H9 (cell line): ENCODE measurements around the gene CADM4. TPM values are rescaled to one million over a fixed set of nuclear protein-coding genes. Genes with fewer than 3 reads are reported as not detected.

ENCODE experiments used
- DNase-seq: peaks from one replicate; pipeline ENCODE4 v3.0.0-alpha.2; 2017
- H2AFZ ChIP-seq: one replicate; pipeline ENCODE4 v1.6.1; 2013; ENCODE audit warnings: mild to moderate bottlenecking, low read length, control low read depth, moderate library complexity
- H2AK5ac ChIP-seq: 2 replicates; pipeline ENCODE4 v1.6.1; 2013; ENCODE audit warnings: low read length, control low read depth, mixed read lengths; ENCODE audit not compliant: insufficient read length
- H2BK120ac ChIP-seq: one replicate; pipeline ENCODE4 v1.6.1; 2013; ENCODE audit warnings: low read depth, mild to moderate bottlenecking, low read length, control low read depth, inconsistent platforms; ENCODE audit not compliant: poor library complexity, severe bottlenecking
- H2BK12ac ChIP-seq: 2 replicates; pipeline ENCODE4 v1.6.1; 2013; ENCODE audit warnings: low read length, control low read depth, mixed read lengths, low read depth; ENCODE audit not compliant: insufficient read length
- H2BK15ac ChIP-seq: 2 replicates; pipeline ENCODE4 v1.6.1; 2013; ENCODE audit warnings: low read depth, low read length, control low read depth
- H2BK20ac ChIP-seq: one replicate; pipeline ENCODE4 v1.6.1; 2013; ENCODE audit warnings: low read depth, mild to moderate bottlenecking, low read length, control low read depth, inconsistent platforms; ENCODE audit not compliant: poor library complexity, severe bottlenecking
- H2BK5ac ChIP-seq: 2 replicates; pipeline ENCODE4 v1.6.1; 2013; ENCODE audit warnings: low read length, control low read depth, mixed read lengths; ENCODE audit not compliant: insufficient read length
- H3K14ac ChIP-seq: 2 replicates; pipeline ENCODE4 v1.6.1; 2013; ENCODE audit warnings: low read length, control low read depth; ENCODE audit not compliant: insufficient read depth
- H3K18ac ChIP-seq: 2 replicates; pipeline ENCODE4 v1.6.1; 2013; ENCODE audit warnings: low read depth, mild to moderate bottlenecking, mixed read lengths, low read length, control low read depth; ENCODE audit not compliant: insufficient read length
- H3K23ac ChIP-seq: 2 replicates; pipeline ENCODE4 v1.6.1; 2013; ENCODE audit warnings: low read length, control low read depth, mixed read lengths, low read depth; ENCODE audit not compliant: insufficient read length
- H3K23me2 ChIP-seq: 2 replicates; pipeline ENCODE4 v1.6.1; 2013; ENCODE audit warnings: low read depth, mild to moderate bottlenecking, mixed read lengths, low read length, control low read depth; ENCODE audit not compliant: insufficient read length, poor library complexity, severe bottlenecking
- H3K27ac ChIP-seq: 2 replicates; pipeline ENCODE4 v1.5.1; 2013; ENCODE audit warnings: low read length, control low read depth, mixed read lengths, low read depth; ENCODE audit not compliant: insufficient read length
- H3K27me3 ChIP-seq: 2 replicates; pipeline ENCODE4 v1.6.1; 2013; ENCODE audit warnings: low read length, control low read depth, inconsistent platforms; ENCODE audit not compliant: insufficient read depth
- H3K4ac ChIP-seq: 2 replicates; pipeline ENCODE4 v1.6.1; 2013; ENCODE audit warnings: low read depth, mild to moderate bottlenecking, control low read depth, inconsistent platforms, low read length, moderate library complexity
- H3K4me1 ChIP-seq: 2 replicates; pipeline ENCODE4 v1.6.1; 2013; ENCODE audit warnings: low read length, control low read depth, inconsistent platforms; ENCODE audit not compliant: insufficient read depth
- H3K4me2 ChIP-seq: 2 replicates; pipeline ENCODE4 v1.6.1; 2013; ENCODE audit warnings: low read length, control low read depth, mixed read lengths; ENCODE audit not compliant: insufficient read length, insufficient read depth
- H3K56ac ChIP-seq: 2 replicates; pipeline ENCODE4 v1.6.1; 2013; ENCODE audit warnings: low read depth, mild to moderate bottlenecking, mixed read lengths, low read length, control low read depth; ENCODE audit not compliant: insufficient read length
- H3K79me1 ChIP-seq: 2 replicates; pipeline ENCODE4 v1.6.1; 2013; ENCODE audit warnings: low read depth, mild to moderate bottlenecking, moderate library complexity, low read length, control low read depth, inconsistent platforms; ENCODE audit not compliant: insufficient read depth, poor library complexity, severe bottlenecking
- H3K79me2 ChIP-seq: 2 replicates; pipeline ENCODE4 v1.6.1; 2013; ENCODE audit warnings: low read length, control low read depth, inconsistent platforms; ENCODE audit not compliant: insufficient read depth
- H3K9ac ChIP-seq: 2 replicates; pipeline ENCODE4 v1.6.1; 2013; ENCODE audit warnings: low read length, control low read depth, mixed read lengths; ENCODE audit not compliant: insufficient read length; ENCODE audit errors: extremely low read depth
- H3K9me3 ChIP-seq: one replicate; pipeline ENCODE4 v1.6.1; 2013; ENCODE audit warnings: low read depth, low read length, inconsistent platforms; ENCODE audit not compliant: control insufficient read depth
- H3T11ph ChIP-seq: one replicate; pipeline ENCODE4 v1.6.1; 2013; ENCODE audit warnings: mild to moderate bottlenecking, low read length, control low read depth, inconsistent platforms
- H4K20me1 ChIP-seq: one replicate; pipeline ENCODE4 v1.6.1; 2013; ENCODE audit not compliant: control insufficient read depth, insufficient read length, insufficient read depth
- H4K5ac ChIP-seq: 2 replicates; pipeline ENCODE4 v1.6.1; 2013; ENCODE audit warnings: low read depth, mild to moderate bottlenecking, mixed read lengths, low read length, control low read depth; ENCODE audit not compliant: insufficient read length
- H4K8ac ChIP-seq: replicated peaks from 2 replicates; pipeline ENCODE4 v1.6.1; 2013; ENCODE audit warnings: low read length, control low read depth, mixed read lengths, low read depth; ENCODE audit not compliant: insufficient read length
- H4K91ac ChIP-seq: 2 replicates; pipeline ENCODE4 v1.6.1; 2013; ENCODE audit warnings: low read depth, mild to moderate bottlenecking, moderate library complexity, mixed read lengths, low read length, control low read depth; ENCODE audit not compliant: insufficient read length
- H3K27ac Mint-ChIP-seq, 3 experiments: 2 replicates in 2 of 3; 3 replicates in 1 of 3; pipeline ENCODE4 v1.8.0; 2020 to 2021; ENCODE audit warnings: mixed read lengths in 3 of 3, mild to moderate bottlenecking in 1 of 3, moderate library complexity in 1 of 3
- H3K27me3 Mint-ChIP-seq: 2 replicates; pipeline ENCODE4 v1.8.0; 2021; ENCODE audit warnings: low read depth, mild to moderate bottlenecking, moderate library complexity, mixed read lengths
- H3K36me3 Mint-ChIP-seq, 3 experiments: 2 replicates in 2 of 3; 3 replicates in 1 of 3; pipeline ENCODE4 v1.8.0; 2020 to 2021; ENCODE audit warnings: low read depth in 3 of 3, mixed read lengths in 3 of 3; ENCODE audit not compliant: insufficient read depth in 1 of 3
- H3K4me1 Mint-ChIP-seq, 2 experiments: 2 replicates each; pipeline ENCODE4 v1.8.0; 2020; ENCODE audit warnings: mixed read lengths in 2 of 2
- H3K4me3 Mint-ChIP-seq, 2 experiments: 2 replicates in 1 of 2; 3 replicates in 1 of 2; pipeline ENCODE4 v1.8.0; 2020 to 2021; ENCODE audit warnings: mild to moderate bottlenecking in 2 of 2, mixed read lengths in 2 of 2, moderate library complexity in 1 of 2
- H3K9me3 Mint-ChIP-seq, 2 experiments: 2 replicates in 1 of 2; 3 replicates in 1 of 2; pipeline ENCODE4 v1.8.0; 2020; ENCODE audit warnings: mild to moderate bottlenecking in 2 of 2, mixed read lengths in 2 of 2, moderate library complexity in 1 of 2
- WGBS: extraction: QIAGEN DNeasy Blood & Tissue Kit; methylation state at CpG from one replicate; pipeline ENCODE4 v1.1.7; 2013; ENCODE audit warnings: missing lambda C conversion rate, low lambda C conversion rate, mixed read lengths; ENCODE audit not compliant: insufficient read length; ENCODE audit errors: extremely low coverage; 5-methylcytosine and 5-hydroxymethylcytosine counted together
- total RNA-seq: library from RNA; stranded (reverse); gene quantifications from 2 replicates; pipeline ENCODE4 v1.2.1, GENCODE V29; 2021
- TF ChIP-seq, protein P1 (sequence below): fragments of 200-600 bp; sonication (generic); conservative IDR thresholded peaks from 3 replicates; pipeline ENCODE4 v1.8.0; 2021; ENCODE audit warnings: antibody characterized with exemption, mild to moderate bottlenecking

Gene CADM4
- total RNA-seq, 1 experiment from 2014 or later, result 10.2 TPM

DNA sequence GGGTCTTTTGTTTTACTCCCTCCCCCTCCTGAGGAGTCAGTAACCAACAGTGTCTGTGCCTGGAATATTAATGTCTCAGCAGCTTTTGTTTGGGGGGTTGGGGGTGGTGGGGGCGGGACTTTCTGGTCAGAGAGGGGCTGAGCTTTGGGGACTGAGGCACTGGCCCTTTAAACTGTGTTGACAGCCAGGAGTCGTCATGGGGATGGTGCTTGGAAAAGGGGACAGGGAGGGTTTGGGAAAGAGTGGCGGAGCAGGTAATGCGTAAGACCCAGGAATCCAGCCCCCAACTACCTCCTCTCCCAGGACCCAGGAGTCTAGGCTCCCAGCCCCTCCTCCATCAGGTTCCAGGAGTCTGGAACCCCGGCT is 5.2 kb downstream of the CADM4 start:
- Histone ChIP-seq H4K5ac (no peak overlapping the region), H3T11ph (no peak overlapping the region), H2BK5ac (no peak overlapping the region), H3K4ac (no peak overlapping the region), H3K4me1 (peaks cover 3% of the 10 kb centered on the region; the same call in 1 of the 2 replicates), H3K56ac (no peak overlapping the region), H4K8ac (no peak overlapping the region), H3K14ac (no peak overlapping the region), H2AFZ (no peak overlapping the region), H3K9ac (no peak overlapping the region), H2AK5ac (no peak overlapping the region), H3K23ac (no peak overlapping the region), H2BK12ac (no peak overlapping the region), H2BK120ac (no peak overlapping the region), H2BK20ac (no peak overlapping the region), H3K79me2 (no peaks in the 10 kb centered on the region), H4K91ac (no peak overlapping the region), H4K20me1 (no peaks in the 10 kb centered on the region), H3K23me2 (peaks cover 18% of the 10 kb centered on the region), H3K18ac (peak overlapping the region; percentile 25), H3K27ac (no peak overlapping the region), H3K79me1 (no peaks in the 10 kb centered on the region), H3K27me3 (peaks cover 13% of the 10 kb centered on the region; the same call in 1 of the 2 replicates), H3K9me3 (no peaks in the 10 kb centered on the region), H2BK15ac (no peak overlapping the region), H3K4me2 (peak overlapping the region; percentile 63)
- peaks cover 62% of the 10 kb centered on the region for H3K27me3 Mint-ChIP-seq
- TF ChIP-seq, protein P1, sequence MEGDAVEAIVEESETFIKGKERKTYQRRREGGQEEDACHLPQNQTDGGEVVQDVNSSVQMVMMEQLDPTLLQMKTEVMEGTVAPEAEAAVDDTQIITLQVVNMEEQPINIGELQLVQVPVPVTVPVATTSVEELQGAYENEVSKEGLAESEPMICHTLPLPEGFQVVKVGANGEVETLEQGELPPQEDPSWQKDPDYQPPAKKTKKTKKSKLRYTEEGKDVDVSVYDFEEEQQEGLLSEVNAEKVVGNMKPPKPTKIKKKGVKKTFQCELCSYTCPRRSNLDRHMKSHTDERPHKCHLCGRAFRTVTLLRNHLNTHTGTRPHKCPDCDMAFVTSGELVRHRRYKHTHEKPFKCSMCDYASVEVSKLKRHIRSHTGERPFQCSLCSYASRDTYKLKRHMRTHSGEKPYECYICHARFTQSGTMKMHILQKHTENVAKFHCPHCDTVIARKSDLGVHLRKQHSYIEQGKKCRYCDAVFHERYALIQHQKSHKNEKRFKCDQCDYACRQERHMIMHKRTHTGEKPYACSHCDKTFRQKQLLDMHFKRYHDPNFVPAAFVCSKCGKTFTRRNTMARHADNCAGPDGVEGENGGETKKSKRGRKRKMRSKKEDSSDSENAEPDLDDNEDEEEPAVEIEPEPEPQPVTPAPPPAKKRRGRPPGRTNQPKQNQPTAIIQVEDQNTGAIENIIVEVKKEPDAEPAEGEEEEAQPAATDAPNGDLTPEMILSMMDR, result no peak
- no peak overlapping the region; a peak in 1 of 7 replicates for H3K27ac Mint-ChIP-seq
- DNase-seq, result peak; percentile 46
- peaks cover 0 to 5% (median 0%) of the 10 kb centered on the region in 3 experiments; a peak in 2 of 7 replicates for H3K36me3 Mint-ChIP-seq
- no CpG with 5 or more reads among the region's 5 CpGs for WGBS
- H3K4me3 Mint-ChIP-seq, result peak overlapping the region; percentile 61 to 88
- peaks cover 18 to 33% of the 10 kb centered on the region in 2 experiments for H3K4me1 Mint-ChIP-seq
- H3K9me3 Mint-ChIP-seq, result peaks cover 0 to 2% of the 10 kb centered on the region in 2 experiments; a peak in 1 of 5 replicates
